Germinal center (tissue), 1 donor: ENCODE data around the gene STX12.
"Not testable (repeated sequence)": the region's sequence is repeated elsewhere in the genome, so short reads cannot be mapped to it uniquely, and the experiment has no call there.

Source experiments
- DNase-seq: peaks from one replicate; pipeline ENCODE4 v3.0.0; 2012; ENCODE audit warnings: mixed read lengths, low spot score

The STX12 gene

GRCh38 chr1:27775336-27775735 lies 2.3 kb downstream of the STX12 start:
- DNase-seq, result not testable (repeated sequence)

- not testable (repeated sequence) for DNase-seq
Observed at GRCh38 chr1:27776276-27776675, 3.3 kb downstream of the STX12 start.

- no peak for DNase-seq
Observed at GRCh38 chr1:27778056-27778455, 5.0 kb downstream of the STX12 start.

GRCh38 chr1:27779122-27779521 lies 6.1 kb downstream of the STX12 start:
- DNase-seq, result no peak

- no peak for DNase-seq
Observed at GRCh38 chr1:27782950-27783349, 9.9 kb downstream of the STX12 start.

- no peak for DNase-seq
Observed at GRCh38 chr1:27784700-27785099, 11.7 kb downstream of the STX12 start.

- no peak for DNase-seq
Observed at GRCh38 chr1:27785781-27786455, 12.9 kb downstream of the STX12 start.

GRCh38 chr1:27787895-27788294 lies 14.9 kb downstream of the STX12 start:
- DNase-seq, result no peak

- no peak for DNase-seq
Observed at GRCh38 chr1:27789540-27790041, 16.6 kb downstream of the STX12 start.

GRCh38 chr1:27790270-27790669 lies 17.3 kb downstream of the STX12 start:
- not testable (repeated sequence) for DNase-seq

GRCh38 chr1:27795601-27796000 lies 22.6 kb downstream of the STX12 start:
- DNase-seq, result no peak

- DNase-seq, result no peak
Observed at GRCh38 chr1:27804791-27805190, 31.8 kb downstream of the STX12 start.

GRCh38 chr1:27806758-27807157 lies 33.7 kb downstream of the STX12 start:
- DNase-seq, result no peak

- no peak for DNase-seq
Observed at GRCh38 chr1:27807385-27807784, 34.4 kb downstream of the STX12 start.

- DNase-seq, result not testable (repeated sequence)
Observed at GRCh38 chr1:27808131-27808530, 35.1 kb downstream of the STX12 start.

- DNase-seq, result no peak
Observed at GRCh38 chr1:27809883-27810282, 36.9 kb downstream of the STX12 start.

- no peak for DNase-seq
Observed at GRCh38 chr1:27811741-27812500, 38.9 kb downstream of the STX12 start.

- DNase-seq, result no peak
Observed at GRCh38 chr1:27816921-27817630, 44.1 kb downstream of the STX12 start.

- no peak for DNase-seq
Observed at GRCh38 chr1:27821761-27822315, 48.8 kb downstream of the STX12 start.

- no peak for DNase-seq
Observed at GRCh38 chr1:27823784-27824183, 50.8 kb downstream of the STX12 start.

GRCh38 chr1:27824411-27824810 lies 51.4 kb downstream of the STX12 start:
- DNase-seq, result no peak

GRCh38 chr1:27829339-27829960 lies 56.4 kb downstream of the STX12 start:
- not testable (repeated sequence) for DNase-seq
